CD4-positive, alpha-beta T cell treated with Interleukin-2 at 100 ng/mL for 4 hours (primary cell): ENCODE data around the gene ZSWIM6.

ENCODE experiments used
- DNase-seq: peaks from one replicate; pipeline ENCODE4 v3.0.0-alpha.2; 2020; ENCODE audit warnings: low spot score

ZSWIM6 gene

DNA sequence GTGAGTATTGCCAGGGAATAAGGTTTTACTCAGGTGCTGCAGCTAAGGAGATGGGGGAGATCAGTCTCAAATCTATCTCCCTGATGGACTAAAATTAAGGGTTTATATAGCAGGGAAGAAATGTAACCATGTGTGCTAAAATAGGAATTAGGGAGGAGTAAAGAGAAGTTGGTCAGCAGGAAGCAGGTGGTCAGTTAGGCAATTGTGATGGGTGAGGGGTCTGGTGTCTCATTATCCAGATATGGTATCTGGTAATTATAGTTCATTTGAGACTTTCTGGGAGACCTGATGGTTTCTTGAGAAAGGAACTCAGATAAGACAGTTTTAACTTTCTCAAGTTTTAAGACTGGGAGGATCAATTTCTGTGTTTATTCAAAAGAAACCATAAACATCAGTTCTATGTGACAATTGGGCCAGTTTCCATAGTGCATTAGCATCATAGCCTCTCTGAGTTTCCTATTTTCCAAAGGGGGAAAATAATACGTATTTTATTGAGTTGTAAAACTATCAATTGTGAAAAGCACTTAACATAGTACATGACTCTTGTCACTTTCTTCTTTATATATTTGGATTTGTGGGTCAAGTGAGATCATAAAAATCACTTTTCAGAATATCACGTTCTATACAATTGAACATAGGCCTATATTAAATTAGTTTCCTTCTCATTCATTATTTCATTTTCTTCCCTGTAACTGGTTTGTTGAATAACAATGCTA is 115.9 kb downstream of the ZSWIM6 start:
- DNase-seq, result no peak

DNA sequence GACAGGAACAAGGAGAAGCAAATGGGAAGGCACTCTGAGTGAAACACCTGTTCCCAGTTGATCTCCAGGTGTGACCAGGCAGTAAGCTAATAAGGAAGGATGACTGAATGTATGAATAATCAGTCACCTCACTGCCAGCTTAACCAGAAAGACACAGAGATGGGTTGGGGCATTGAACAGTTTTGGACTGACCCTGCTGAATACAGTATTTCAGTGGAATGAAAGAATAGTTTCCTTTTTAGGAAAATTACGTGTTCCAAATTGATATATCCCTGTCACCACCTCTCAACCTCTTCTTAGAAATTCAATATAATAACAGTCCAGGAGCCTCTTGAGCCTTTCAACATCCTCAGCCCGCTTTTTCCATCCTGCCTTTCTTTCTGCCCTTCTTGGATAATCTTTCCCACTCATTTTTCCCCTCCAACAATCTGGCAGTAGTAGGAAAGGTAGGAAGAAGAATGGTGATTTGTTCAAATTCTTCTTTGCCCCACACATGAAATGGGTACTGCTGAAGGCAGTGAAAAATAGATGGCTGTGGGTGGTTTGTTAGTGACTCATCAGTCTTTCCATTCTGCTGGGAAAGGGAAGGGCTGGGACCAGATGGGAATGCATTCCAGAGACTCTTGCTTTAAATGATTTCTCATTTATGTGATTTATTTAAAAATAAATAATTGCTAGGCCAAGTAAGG is 117.9 kb downstream of the ZSWIM6 start:
- no peak for DNase-seq

DNA sequence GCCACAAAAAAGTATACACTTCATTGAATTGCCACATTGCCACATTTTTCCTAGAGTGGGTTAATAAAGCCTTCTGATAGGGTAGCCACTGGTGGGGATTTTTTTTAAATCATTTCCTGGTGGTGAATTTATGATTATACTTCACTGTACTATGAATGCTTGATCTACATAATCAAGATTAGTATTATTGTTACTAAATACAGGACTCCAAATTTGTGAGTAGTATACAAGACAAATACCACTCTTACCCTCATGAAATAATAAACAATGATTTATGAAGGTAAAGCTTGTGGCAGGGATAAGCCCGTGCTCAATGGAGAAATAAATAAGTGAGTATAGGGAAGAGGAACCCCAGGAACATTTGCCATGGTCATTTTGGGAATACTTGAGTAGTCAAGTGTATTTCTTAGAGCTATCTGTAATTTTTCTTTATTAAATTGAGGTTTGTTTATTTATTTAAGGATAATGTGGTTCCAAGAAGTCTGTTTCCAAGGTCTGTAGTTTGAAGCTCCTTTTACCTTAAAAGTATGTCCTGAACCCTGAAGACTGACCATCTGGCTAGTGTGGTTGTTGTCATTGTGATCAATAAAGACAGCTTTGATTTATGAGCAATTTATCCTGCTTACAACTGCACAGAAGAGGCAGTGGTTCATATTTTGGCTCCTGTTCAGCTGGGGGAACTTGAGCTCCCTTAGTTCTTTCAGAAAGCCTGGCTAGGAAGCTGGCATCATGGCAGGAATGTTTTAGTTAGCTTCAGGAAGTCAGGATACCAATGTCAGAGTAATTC is 118.6 kb downstream of the ZSWIM6 start:
- DNase-seq, result no peak

DNA sequence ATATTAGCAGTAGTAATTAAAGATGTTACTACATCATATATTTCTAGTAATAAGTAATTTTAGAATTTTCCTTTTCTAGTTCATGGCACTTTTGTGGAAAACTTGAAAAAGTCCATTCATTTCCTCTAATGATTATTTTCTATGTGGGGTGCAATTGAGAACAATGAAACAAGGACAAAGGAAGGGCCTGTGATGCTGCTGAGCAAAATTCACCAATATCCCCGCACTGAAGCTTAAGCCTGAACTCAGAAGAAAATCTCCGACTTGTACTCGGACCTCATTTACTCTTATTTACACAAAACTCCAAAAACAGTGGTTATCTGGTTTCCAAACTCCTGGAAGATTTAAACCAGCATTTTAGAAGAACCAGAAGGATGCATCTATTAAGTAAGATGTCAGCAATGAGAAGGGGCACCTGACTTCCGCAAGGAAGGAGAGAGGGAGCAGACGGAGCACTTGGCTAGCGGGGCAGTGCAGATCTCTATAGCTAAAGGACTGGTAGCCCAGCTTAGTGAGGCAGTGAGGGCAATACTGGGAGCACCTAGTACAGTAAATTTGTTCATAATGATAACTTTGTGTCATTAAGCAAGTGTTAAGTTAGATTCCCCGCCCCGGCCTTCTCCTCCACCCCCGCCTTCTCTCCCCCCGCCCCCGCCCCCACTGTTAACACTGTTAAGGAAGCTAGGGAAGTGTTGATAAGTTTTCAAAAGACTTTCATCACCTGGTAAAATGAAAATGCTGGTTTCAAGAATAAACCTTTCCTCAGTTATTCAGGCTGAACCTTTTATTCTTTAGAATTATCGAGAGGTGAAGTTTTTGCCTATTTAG is 123.3 kb downstream of the ZSWIM6 start:
- DNase-seq, result no peak

DNA sequence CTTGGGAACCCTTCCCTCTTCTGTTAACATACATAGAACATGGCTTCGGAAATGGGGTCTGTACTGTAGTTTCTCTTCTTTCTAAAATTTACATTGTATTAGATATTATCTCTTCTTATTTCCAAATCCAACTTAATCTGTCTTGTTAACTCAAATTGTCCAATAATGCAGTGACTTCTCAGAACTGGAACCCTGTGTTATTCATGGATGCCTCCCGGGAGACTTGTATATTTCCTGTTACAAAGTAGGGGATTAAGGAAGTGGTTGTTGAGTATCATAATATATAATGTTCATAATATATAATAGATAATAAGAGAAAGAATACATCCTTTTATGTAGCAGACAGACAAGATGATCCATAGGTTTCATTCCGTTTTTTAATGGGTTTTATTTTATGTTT is 128.4 kb downstream of the ZSWIM6 start:
- no peak for DNase-seq

DNA sequence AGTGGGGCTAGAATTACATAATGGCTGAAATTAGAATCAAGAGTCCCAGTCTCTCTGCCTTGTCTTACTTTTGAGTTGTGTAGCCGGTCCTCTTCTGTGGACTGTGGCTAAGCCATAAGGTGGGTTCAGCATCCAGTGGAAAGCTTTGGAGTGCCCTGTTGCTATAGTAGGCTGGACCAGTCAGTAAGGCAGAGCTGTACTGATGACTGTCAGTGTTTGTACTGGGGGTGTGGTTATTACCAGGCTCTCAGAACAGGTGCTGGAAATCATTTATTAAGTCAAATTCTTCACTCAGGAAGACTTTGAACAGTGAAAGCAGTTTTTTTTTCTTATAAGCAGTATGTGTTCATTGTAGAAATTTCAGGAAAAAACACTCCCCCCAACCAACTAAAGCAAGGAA is 129.4 kb downstream of the ZSWIM6 start:
- DNase-seq, result no peak

DNA sequence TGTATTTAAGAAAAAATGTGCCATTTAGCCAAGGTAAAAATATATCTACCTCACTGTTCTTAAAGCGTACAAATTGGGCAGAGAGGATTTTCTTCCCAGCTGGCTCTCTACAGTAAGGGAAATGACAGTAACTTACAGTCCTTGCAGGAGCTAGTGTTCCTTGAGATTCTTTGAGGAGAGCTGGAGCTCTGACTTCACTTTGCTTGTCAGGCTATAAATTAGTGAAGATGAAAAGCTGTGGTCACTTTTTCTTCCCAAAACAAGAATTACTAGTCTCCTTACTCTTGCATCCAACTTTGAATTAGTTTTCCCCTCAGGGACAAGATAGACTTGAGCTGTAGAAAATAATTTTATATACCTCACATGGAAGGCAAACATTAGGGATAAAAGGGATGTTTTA is 129.9 kb downstream of the ZSWIM6 start:
- DNase-seq, result no peak

DNA sequence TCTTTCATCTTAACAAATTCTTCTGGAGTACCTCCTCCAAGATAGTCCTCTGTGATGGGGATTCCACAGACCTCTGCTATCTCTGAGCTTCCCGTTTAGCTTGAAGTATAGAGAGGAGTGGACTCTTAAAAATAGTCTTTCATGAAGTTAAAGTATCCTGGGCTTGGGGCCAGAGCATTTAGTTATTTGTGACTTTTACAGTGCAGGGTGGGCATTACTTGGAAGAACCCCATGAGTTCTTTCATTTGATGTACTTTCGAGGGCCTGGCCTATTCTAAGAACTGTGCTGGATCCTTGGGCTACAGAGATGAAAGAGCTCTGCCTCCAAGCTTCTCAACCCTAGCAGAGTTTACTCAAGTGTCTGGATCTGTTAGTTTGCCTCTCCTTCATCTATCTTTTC is 131.5 kb downstream of the ZSWIM6 start:
- no peak for DNase-seq

DNA sequence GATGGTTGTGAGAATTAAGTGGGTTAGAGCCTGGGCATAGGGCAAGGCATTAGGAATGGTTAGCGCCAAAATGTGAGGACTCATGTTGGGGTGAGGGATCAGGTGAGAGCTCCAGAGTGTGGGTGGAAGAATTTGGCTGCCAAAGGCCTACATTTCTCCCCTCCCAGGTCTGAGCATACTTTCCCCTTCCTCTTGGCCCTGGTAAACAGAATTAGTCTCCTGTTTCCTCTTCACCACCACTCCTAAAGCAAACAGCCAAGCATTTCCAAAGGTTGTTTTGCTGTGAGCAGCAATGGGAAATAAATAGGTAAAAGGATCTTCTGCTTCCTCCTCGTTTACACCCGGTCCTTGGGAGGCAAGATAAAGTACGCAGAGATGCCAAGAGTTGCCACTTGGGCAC is 132.5 kb downstream of the ZSWIM6 start:
- DNase-seq, result no peak

DNA sequence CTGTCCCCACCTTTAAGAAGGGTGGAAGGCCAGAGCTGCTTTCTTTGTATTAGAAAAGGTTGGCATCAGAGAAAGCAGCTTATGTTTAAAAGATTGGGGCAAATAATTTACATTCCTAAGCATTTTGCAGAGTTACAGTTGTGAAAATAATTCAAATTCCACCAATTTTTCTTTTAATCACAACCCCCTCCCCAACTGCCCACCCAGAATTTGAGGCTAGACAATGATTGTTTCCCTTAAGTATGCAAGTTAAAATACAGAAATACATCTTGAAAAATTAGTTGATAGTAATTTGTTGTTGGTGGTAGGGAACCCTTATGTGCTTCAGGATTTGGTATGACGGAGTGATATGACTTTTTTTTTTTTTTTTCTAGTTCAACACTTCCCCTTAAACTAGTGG is 133.0 kb downstream of the ZSWIM6 start:
- DNase-seq, result no peak

DNA sequence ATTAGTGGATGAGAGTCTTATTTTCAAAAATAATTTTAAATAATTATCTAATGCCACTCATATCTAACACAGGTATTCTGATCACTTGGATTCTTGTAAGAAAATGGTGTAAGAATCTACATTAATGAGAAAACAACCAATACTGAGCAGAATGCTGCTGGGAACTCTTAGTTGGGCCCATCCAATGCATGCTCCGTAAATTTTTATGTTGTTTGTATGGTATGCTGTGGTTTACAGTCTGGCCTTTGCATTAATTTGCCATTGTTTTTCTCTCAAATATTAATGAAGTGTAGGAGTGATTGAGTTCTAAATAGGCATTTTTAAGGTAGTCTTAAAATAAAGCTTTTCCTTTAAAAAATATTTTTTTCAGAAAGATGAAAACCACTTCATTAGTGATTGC is 133.4 kb downstream of the ZSWIM6 start:
- DNase-seq, result no peak

DNA sequence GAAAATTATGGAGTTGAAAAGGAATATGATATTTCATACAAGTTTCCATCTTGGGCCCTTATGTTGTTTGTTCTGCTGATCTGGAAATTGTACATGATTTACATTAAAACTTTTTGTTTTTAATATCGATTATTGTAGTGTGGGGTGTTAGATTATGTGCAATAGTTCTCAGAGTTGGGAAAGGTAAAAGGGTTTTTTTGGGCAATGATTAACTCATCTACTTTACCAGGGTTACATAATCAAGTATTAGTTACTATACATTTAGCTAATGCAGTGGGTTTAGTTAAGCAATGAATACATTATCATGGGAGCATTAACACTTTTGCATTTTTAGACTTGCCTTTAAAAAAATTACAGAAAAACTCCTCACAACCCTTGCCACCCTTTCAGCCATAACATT is 134.0 kb downstream of the ZSWIM6 start:
- no peak for DNase-seq

DNA sequence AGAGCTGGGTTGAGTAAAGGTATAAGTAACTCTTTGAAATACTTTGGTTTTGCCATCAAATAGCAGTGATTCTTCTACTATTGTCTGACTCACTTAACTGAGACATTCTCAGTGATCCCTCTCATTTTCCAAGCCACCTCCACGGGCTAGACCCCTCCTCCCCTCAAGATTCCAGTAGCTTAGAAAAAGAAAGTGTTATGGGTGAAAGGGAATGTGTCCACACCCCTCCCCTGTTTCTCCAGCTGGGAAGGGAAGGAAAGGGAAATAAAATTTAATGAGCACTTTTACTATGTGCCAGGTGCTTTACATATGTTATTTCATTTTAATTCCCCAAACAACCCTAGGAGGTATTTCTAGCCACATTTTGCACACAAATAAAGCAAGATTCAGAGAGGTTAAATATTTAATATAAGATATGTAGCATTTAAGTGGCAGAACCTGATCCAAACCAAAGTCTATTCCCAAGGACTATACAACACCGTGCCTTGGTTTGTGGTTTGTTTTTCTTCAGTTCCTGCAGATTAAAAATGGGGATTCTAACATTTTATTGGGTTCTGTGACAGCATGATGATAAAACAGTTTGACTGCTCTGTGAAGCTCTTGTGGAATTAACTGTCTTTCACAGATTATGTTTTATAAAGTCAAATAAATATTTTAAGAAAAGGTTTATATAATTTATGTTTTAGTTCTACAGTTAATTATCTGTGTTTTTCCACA is 135.9 kb downstream of the ZSWIM6 start:
- no peak for DNase-seq

DNA sequence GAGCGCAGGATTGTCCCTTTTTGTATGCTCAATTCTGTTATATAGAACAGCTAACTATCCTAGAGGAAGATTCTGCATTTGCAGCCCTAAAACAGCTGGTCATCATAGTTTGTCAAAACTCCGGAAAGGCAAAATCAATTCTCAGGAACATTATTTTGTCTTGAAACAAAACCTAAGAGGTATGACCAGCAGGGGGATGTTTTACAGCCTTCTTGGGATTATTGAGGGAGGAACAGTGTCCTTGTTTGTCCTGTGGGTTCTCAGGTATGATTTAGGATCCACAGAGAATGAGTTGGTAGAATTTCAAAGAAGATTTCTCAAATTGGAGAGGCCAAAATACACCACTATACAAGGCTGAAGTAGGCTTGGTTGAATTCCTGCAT is 136.4 kb downstream of the ZSWIM6 start:
- no peak for DNase-seq

DNA sequence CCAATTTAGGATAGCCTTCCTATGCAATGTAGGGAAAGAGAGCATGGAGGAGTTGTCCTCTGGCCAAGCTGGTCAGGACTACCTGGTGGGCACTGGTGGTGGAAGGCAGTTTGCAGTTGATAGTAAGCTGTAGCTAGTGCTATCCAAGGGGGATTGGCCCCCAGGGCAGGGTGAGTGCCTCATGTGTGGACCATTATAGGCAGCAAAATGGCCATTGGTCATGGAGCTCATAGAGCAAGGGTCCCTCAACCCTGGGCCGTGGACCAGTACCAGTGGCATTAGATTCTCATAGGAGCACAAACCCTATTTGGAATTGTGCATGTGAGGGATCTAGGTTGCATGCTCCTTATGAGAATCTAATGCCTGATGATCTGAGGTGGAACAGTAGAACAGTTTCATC is 139.3 kb downstream of the ZSWIM6 start:
- DNase-seq, result no peak

DNA sequence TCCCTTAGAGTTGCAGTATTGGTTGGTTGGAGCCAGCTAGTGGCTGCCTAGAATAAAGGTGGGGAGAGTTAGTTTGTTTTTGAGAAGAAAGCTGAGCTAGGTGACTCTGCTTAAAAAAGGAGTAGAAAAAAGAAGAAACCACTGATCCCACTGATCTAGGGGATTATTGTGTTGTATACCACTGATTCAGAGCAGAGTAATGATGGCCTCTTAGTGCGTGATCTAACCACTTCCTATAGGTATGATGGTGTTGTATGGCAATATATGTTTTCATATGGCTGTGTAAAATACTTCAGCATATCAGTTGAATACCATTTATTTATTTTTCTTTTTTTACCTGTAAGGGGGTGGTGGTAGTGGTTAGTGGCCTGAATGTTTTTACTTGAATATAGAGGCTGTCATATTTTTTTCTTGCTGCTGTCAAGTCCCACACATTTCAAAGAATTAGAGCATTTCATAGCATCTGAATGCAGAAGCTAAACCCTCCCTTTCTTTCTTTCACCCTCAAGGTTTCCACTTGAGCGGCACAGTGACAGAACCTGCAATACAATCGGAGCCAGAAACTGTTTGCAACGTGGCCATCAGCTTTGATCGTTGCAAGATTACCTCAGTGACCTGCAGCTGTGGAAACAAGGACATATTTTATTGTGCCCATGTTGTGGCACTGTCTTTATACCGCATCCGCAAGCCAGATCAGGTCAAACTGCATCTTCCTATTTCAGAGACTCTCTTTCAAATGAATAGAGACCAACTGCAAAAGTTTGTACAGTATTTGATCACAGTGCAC is 140.3 kb downstream of the ZSWIM6 start:
- DNase-seq, result no peak

DNA sequence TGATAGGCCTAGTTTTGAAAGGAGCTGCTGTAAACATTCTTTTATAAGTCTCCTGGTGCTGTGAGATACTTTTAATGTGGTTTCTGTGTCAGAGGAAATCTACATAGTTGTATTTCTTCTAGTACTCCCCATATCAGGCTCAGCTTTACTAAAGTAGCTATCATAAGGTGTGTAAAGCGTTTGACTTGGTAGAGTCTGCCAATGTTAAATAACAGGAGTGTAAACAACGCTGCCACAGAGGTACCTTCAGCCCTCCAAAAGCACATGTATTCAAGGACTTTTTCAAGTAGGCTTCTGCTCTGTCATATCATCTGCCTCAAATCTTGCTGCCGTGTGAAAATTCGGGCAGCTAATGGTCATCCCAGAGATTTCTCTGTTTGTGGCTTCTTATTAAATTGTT is 142.7 kb downstream of the ZSWIM6 start:
- no peak for DNase-seq

DNA sequence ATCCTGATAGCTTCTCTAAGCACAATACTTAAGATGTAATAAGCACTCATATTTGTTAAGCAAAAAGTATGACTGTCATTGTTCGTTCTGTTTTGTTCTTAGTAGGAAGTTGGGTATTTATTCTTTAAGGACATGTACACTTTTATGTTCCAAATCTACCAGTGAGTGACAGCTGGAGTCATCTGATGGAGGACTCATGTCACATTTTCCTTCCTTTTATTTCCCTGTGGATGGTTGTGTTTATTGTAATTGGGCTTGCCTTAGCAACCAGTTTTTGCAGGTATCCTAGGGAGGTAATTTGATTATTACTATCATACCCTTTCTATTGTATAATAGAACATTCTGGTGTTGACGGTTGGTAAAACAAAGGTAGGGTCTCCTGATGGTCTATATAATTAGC is 145.7 kb downstream of the ZSWIM6 start:
- no peak for DNase-seq

DNA sequence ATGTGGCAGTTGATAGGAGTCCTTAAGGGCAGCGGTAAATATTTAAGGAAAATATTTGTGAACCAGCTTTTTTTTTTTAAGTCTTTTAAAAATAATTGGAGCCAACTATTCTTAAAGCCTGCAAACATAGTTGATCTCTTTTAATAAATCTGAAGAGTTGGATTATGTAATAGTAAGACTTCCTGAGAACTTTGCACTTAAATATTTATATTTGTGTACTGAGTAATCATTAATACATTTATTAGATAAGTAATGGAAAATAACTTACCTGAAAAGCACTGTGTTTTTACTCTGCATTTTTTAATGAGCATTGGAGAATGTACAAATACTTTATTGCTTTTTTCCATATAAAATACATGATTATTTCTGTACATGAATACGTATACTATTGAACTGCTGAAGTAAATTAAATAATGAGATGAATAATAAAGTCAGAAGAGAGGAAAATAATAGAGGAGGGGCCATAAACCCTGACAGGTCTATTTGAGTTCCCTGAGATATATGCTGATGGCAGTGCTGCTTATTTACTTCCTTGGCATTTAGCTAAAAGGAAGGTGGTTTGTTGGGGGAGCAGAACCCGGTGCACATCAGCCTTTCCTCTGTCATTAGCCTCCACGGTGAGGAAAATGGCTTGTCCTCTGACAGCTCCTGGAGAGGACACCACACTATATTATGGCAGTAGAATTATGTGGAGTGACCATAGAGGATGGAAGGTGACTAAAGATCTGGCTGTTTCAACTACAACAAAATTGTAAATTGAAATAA is 148.0 kb downstream of the ZSWIM6 start:
- no peak for DNase-seq

DNA sequence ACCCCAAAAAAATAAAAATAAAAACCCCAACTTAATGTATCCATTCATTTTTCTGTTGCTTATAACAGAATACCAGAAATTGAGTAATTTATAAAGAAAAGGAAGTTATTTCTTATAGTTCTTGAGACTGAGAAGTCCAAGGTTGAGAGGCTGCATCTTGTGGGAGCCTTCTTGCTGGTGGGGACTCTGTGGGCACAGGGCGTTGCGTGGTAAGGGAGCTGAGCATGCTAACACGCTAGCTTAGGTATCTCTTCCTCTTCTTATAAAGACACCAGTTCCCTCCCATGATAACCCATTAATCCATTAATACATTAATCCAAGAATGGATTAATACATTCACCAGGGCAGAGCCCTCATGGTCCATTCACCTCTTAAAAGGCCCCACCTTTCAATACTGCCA is 150.9 kb downstream of the ZSWIM6 start:
- DNase-seq, result no peak
